HG03139 (cell line): ENCODE results near the gene TPSD1.
"Not testable (repeated sequence)": the region's sequence is repeated elsewhere in the genome, so short reads cannot be mapped to it uniquely, and the experiment has no call there.

Experiments
- ATAC-seq: cut with Tn5 transposase; IDR thresholded peaks from one replicate; pipeline ENCODE4 v1.9.1; 2021; ENCODE audit not compliant: unreplicated experiment

The TPSD1 gene

GRCh38 chr16:1255276-1256122 is at the start of gene TPSD1:
Gene TPSD1, plus strand, starts transcription at chr16:1256069. Its CDS starts 212 bp downstream, at chr16:1256281.
- not testable (repeated sequence) for ATAC-seq

- no peak for ATAC-seq
These were observed 49.5 kb upstream of the TPSD1 start for GRCh38 chr16:1206326-1206725.

GRCh38 chr16:1206786-1207185 is 49.1 kb upstream of the TPSD1 start:
- no peak for ATAC-seq

- ATAC-seq, result no peak
These were observed 47.5 kb upstream of the TPSD1 start for GRCh38 chr16:1208239-1208830.

- ATAC-seq, result no peak
These were observed 46.8 kb upstream of the TPSD1 start for GRCh38 chr16:1209081-1209480.

GRCh38 chr16:1210461-1210860 is 45.4 kb upstream of the TPSD1 start:
- no peak for ATAC-seq

GRCh38 chr16:1211451-1212268 is 44.2 kb upstream of the TPSD1 start:
- no peak for ATAC-seq

- no peak for ATAC-seq
These were observed 43.2 kb upstream of the TPSD1 start for GRCh38 chr16:1212616-1213194.

GRCh38 chr16:1213231-1213630 is 42.6 kb upstream of the TPSD1 start:
- no peak for ATAC-seq

- no peak for ATAC-seq
These were observed 42.0 kb upstream of the TPSD1 start for GRCh38 chr16:1213796-1214372.

- ATAC-seq, result no peak
These were observed 41.1 kb upstream of the TPSD1 start for GRCh38 chr16:1214719-1215118.

- ATAC-seq, result no peak
These were observed 40.1 kb upstream of the TPSD1 start for GRCh38 chr16:1215574-1216295.

- no peak for ATAC-seq
These were observed 39.6 kb upstream of the TPSD1 start for GRCh38 chr16:1216296-1216619.

GRCh38 chr16:1216681-1217400 is 39.0 kb upstream of the TPSD1 start:
- ATAC-seq, result no peak

GRCh38 chr16:1217526-1217925 is 38.3 kb upstream of the TPSD1 start:
- no peak for ATAC-seq

- ATAC-seq, result no peak
These were observed 37.6 kb upstream of the TPSD1 start for GRCh38 chr16:1218061-1218929.

- no peak for ATAC-seq
These were observed 36.8 kb upstream of the TPSD1 start for GRCh38 chr16:1218930-1219611.

GRCh38 chr16:1220098-1220728 is 35.7 kb upstream of the TPSD1 start:
- no peak for ATAC-seq
